HG03280 (cell line): ENCODE data around the gene KIRREL3.
"Not testable (repeated sequence)": the region's sequence is repeated elsewhere in the genome, so short reads cannot be mapped to it uniquely, and the experiment has no call there.

ENCODE experiments used
- ATAC-seq: cut with Tn5 transposase; IDR thresholded peaks from one replicate; pipeline ENCODE4 v1.9.1; 2021; ENCODE audit warnings: mild to moderate bottlenecking, moderate library complexity; ENCODE audit not compliant: unreplicated experiment

The KIRREL3 gene

GRCh38 chr11:126398721-126399120 is 601.8 kb downstream of the KIRREL3 start:
- no peak for ATAC-seq

DNA sequence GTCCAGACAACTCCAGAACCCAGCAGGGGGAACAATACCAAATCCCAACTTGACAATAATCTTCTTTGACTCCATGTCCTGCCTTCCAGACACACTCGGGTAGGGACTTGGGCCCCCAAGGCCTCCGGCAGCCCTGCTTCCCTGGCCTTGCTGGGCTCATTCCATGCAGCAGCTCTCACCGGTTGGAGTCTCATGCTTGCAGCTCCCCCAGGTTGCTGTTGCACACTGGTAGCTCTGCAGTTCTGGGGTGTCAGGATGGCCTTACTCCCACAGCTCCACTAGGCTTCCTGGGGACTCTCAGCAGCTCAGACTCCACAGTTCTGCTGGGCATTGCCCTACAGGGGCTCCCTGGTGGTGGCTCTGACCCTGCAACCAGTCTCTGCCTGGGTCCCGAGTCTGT is 602.3 kb downstream of the KIRREL3 start:
- no peak for ATAC-seq

- no peak for ATAC-seq
These were observed 603.6 kb downstream of the KIRREL3 start for GRCh38 chr11:126396965-126397364.

DNA sequence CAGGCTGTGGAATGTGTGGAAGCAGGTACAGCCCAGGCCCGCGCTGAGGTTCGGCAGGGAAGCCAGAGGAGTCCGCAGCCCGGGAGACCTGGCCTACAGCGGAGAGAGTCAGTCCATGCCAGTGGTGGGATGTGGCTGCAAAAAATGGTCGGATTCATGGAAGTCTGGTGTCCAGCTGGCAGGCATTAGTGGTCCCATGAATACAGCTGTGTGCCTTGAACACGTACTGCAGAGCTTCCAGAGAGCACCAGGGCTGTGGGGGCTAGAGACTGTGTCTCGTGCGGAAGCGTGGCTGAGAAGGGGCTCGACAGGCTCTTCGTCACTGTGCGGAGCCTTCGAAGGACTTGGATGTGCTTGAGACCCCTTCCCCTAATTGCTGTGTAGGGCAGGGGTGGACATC is 604.3 kb downstream of the KIRREL3 start:
- ATAC-seq: not testable (repeated sequence)

GRCh38 chr11:126395784-126396183 is 604.8 kb downstream of the KIRREL3 start:
- ATAC-seq: not testable (repeated sequence)

GRCh38 chr11:126394634-126395072 is 605.9 kb downstream of the KIRREL3 start:
- not testable (repeated sequence) for ATAC-seq

DNA sequence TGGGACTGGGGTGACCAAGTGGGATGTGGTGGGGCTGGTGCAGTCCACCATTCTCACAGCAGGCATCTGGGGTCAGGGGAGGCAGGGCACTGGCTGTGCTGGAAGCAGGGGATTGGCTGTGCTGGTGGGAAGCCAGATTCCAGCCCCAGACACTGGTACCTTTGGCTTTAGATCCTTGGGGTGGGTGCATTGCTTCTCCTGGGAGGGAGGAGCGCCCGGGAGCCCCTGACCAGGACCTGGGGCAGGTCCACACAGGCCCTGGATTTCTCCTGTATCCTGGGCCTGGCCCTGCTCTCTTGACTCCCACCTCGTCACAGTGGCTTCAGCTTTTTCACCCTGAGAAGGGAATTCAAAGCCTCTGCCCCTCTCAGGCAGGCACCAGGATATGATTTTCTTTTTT is 606.5 kb downstream of the KIRREL3 start:
- no peak for ATAC-seq

DNA sequence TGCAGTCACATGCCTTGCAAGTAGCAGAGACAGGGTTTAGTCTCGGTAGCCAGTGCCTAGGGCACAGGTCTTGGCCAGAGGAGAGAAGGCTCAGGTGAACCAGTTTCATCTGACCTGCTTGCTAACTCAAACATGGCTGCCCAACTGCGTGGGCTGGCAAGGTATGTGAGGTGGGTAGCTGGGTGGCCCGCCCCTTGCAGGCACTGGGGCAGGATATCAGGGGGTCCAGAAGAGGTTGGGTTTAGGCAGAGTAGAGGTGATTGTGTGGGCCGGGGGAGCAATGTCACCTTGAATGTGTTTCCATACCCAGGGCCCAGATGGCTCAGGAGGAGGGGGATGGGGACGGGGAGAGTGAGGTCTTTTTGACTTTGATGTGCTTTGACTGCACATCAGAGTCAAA is 607.4 kb downstream of the KIRREL3 start:
- no peak for ATAC-seq

DNA sequence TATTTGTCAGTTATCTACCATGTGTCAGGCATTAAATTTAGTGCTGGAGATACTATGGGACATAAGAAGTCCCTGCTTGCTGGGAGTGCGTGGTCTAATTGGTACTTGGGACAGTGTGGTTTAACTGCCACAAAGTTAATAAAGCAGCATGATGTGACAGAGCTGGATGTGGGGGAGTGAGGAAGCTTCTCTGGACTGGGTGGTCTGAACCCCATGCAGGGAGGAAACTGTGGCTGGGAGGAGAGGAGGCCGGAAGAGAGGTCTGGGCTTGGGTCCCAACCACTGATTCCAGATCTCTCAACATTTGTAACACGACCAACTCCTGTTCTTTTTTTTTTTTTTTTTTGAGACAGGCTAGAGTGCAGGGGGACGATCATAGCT is 607.9 kb downstream of the KIRREL3 start:
- ATAC-seq: no peak

DNA sequence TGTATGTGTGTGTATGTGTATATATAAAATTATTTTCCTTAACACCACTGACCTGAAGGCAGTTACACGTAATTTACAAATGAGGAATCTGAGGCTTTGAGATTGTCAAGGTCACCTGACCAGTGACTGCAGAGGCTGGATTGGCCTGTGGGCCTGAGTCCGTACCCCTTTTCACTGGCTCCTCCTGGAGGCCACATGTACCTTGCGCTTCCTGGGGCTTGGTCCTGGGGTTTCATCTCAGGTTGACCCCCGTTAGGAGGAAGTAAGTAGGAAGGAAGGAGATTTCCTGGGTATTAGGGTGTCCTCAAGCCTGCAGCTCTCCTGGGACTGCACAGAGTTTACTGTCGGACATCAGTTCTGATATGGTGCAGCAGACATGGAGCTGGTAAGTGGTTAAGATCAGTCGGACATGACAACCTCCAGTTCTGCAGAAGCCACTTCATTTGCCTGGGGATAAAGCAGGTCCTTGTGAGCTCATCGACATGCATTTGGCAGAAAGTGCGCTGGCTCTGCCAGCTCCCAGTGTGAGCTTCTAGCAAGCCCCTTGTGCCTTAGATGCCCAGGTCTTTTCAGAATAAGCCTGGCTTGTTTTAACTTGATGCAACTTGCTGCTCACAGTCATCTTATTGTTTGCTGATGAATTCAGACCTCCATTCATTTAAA is 608.5 kb downstream of the KIRREL3 start:
- no peak for ATAC-seq

- ATAC-seq: no peak
These were observed 609.1 kb downstream of the KIRREL3 start for GRCh38 chr11:126391286-126391954.

GRCh38 chr11:126390272-126390867 is 610.2 kb downstream of the KIRREL3 start:
- no peak for ATAC-seq

- ATAC-seq: no peak
These were observed 612.7 kb downstream of the KIRREL3 start for GRCh38 chr11:126387857-126388256.

DNA sequence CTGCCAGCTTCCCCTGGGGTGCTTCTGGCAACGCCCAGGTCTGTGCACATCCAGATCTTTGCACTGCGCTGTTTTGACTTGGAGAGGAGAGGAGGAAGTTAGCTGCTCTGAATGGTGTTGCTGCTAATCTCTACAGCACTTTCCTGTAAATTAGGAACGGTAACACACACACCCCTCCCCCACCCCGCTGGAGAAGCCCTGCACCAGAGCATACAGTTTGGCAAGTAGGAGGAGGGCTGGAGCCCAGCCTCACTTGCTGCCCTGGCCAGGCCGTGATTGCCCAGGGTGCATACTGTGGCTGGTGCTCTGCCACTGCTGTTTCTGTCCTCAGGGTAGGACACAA is 613.9 kb downstream of the KIRREL3 start:
- ATAC-seq: not testable (repeated sequence)

- ATAC-seq: no peak
These were observed 614.4 kb downstream of the KIRREL3 start for GRCh38 chr11:126385991-126386728.

DNA sequence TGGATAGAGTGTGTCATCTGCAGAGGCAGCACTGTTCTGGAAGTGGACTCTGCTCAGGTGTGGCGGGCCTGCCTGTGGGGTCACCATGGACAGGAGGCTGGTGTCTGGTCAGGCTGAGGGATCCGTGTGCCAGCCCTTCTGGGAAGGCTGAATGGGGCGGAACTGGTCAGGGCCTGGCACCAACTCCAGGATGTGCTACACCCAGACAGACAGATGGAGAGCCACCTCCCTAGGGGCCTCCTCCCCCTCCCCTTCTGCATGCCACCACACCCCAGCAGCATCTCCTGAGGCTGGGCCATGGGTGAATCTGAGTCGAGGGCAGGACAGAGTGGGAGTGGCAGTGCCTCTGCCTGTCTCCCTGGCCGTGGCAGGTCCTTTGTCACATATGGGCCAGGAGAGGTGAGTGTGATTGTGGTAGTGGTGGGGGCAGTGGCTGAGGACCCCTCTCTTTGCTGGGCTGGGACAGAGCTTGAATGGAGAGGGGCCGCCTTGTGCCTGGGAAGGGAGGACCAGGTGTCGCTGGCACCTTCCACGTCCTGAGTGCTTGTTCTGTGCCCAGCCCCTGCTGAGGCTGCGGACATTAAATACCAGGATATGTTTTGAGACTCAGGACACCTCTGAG is 616.0 kb downstream of the KIRREL3 start:
- no peak for ATAC-seq

DNA sequence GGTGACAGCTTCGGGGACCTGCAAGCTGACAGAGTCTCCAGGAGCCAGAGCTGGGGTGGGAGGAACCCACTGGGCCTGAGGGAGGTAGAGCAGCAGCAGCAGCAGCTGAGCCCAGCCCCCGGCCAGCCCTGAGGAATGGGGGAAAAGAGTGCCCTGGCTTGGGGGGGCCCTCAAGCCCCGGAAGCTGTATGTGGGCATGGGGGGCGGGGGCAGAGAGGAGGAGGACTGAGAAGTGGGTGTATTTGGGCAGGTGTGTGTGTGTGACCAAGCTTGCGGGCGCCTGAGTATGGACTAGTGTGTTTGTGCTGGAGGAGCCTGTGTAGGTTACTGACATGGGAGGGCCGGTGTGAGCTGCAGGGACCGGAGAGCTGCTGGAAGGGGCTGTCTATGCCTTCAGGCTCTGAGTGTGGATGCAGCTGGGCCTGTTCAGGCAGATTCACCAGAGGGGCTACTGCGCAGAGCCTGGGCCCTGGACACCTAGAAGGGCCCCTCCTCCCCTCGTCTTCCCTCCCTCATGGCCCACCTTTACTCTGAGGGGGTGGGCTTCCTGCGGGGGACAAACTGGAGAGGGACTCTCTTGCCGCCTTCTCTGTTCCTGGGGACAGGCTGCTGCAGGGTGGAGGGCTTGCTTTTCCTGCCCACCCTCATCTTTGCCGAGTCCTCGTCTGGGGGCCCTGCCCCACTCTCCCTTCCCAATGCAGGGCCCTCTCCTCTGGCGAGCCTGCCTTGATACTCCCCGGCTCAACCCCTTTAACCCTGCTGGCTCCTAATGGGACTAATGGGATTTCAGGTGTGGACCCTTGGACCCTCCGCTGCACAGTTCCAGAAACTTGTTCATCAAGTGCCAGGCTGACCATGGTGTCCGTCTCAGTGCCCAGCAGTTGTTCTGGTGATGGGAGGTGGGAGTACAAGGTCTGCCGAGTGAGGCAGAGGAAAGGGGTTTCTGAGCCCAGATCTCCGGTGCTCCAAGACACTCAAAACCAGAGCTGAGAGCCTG is 616.9 kb downstream of the KIRREL3 start:
- no peak for ATAC-seq

DNA sequence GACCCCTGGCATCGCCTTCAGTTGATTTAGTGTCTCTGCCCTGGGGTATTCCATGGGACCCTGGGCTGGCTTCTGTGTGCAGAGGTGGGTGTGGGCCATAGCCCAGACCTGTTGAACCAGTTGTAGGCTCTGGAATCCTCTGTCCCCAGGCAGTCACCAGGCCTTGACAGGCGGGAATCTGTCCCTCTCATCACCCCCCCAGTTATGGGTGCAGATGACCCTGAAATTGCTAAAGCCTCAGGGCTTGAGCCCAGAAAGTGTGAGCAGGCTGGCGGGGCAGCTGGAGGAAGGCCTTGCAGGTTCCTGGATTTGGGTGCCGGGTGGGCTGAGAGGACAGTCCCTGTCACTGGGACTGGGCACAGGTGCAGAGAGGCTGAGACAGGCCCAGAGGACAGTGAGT is 617.9 kb downstream of the KIRREL3 start:
- not testable (repeated sequence) for ATAC-seq

DNA sequence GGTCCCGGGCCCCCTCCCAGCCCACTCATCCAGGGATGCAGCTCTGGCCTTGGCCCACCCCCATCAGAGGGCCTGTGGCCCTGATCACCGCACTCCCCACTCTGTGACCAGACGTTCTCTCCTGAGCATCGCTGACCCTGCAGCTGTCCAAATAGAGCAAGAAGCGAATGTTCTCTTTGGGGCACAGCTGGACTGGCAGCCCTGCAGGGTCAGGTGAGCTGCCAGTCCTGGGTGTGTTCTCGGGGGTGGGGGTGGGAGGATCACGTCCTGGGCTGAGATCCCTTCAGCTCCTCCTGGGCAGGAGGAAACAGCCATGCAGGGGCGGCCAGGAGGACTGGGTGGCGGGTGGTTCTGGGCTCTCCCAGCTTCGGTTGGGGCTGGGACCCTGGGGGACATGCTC is 618.6 kb downstream of the KIRREL3 start:
- not testable (repeated sequence) for ATAC-seq

- no peak for ATAC-seq
These were observed 619.7 kb downstream of the KIRREL3 start for GRCh38 chr11:126380909-126381308.
